Measurements from ENCODE around the gene STK17B.

STK17B gene

DNA sequence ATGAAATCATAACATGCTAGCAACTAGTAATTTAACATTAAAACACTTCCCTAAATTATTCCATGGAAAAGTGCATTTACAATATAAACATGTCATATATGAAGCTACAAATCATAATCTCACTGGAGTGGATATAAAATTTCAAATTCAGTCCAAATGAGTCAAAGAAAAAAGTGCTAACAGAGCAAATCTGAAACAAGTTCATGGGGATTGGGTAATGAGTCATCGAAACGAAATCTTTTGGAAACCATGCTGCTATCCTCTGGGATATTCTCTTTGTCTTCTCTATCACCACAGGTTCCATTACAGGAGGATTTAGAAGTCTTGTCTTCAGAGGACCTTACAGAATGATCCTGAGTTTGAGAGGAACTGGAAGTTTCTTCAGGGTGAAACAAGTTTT is 34.1 kb downstream of the STK17B start:
- TF ChIP-seq, protein P1, sequence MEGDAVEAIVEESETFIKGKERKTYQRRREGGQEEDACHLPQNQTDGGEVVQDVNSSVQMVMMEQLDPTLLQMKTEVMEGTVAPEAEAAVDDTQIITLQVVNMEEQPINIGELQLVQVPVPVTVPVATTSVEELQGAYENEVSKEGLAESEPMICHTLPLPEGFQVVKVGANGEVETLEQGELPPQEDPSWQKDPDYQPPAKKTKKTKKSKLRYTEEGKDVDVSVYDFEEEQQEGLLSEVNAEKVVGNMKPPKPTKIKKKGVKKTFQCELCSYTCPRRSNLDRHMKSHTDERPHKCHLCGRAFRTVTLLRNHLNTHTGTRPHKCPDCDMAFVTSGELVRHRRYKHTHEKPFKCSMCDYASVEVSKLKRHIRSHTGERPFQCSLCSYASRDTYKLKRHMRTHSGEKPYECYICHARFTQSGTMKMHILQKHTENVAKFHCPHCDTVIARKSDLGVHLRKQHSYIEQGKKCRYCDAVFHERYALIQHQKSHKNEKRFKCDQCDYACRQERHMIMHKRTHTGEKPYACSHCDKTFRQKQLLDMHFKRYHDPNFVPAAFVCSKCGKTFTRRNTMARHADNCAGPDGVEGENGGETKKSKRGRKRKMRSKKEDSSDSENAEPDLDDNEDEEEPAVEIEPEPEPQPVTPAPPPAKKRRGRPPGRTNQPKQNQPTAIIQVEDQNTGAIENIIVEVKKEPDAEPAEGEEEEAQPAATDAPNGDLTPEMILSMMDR (IDR thresholded peaks at IDR 0.05; ENCODE audit: poor library complexity, severe bottlenecking) = no peak
- Histone ChIP-seq H3K36me3 (ENCODE audit: low read depth) (peaks cover 78% of the 10 kb centered on the region), H3K4me3 (ENCODE audit: severe bottlenecking) (no peak overlapping the region), H3K4me1 (ENCODE audit: insufficient read depth, poor library complexity, severe bottlenecking) (no peaks in the 10 kb centered on the region), H3K9me3 (ENCODE audit: severe bottlenecking) (no peaks in the 10 kb centered on the region), H3K27ac (ENCODE audit: poor library complexity, severe bottlenecking) (no peak overlapping the region), H3K27me3 (ENCODE audit: insufficient read depth, poor library complexity, severe bottlenecking) (no peaks in the 10 kb centered on the region)
- DNase-seq (ENCODE audit: low spot score) (no peak), ATAC-seq (ENCODE audit: low read depth) (no peak)

DNA sequence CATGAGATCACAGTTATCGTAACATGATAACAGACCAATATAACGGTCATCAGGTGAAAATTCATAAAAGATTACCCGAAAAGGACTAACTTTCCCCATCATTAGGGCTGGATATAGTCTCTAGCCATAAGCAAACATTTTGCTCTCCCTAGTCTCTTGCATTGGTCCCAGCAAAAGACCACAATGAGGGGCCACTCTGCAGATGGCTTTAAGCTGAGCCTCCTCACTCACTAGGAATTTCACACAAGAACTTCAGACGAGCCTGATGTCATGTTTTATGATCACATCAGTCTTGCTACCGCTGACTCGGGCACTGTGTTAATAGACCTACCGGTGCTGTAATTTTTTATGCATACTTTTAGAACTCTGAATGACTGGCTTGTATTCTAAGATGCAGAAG is 35.2 kb downstream of the STK17B start:
- DNase-seq (ENCODE audit: low spot score) (no peak), ATAC-seq (ENCODE audit: low read depth) (no peak)
- H3K27me3 ChIP-seq (ENCODE audit: insufficient read depth, poor library complexity, severe bottlenecking) = no peaks in the 10 kb centered on the region
- H3K27ac ChIP-seq (ENCODE audit: poor library complexity, severe bottlenecking) = no peak overlapping the region
- no peak overlapping the region for H3K4me3 ChIP-seq (ENCODE audit: severe bottlenecking)
- no peaks in the 10 kb centered on the region for H3K4me1 ChIP-seq (ENCODE audit: insufficient read depth, poor library complexity, severe bottlenecking)
- peaks cover 3% of the 10 kb centered on the region for H3K9me3 ChIP-seq (ENCODE audit: severe bottlenecking)
- TF ChIP-seq, protein P1 (IDR thresholded peaks at IDR 0.05; ENCODE audit: poor library complexity, severe bottlenecking) = no peak
- peaks cover 67% of the 10 kb centered on the region for H3K36me3 ChIP-seq (ENCODE audit: low read depth)

DNA sequence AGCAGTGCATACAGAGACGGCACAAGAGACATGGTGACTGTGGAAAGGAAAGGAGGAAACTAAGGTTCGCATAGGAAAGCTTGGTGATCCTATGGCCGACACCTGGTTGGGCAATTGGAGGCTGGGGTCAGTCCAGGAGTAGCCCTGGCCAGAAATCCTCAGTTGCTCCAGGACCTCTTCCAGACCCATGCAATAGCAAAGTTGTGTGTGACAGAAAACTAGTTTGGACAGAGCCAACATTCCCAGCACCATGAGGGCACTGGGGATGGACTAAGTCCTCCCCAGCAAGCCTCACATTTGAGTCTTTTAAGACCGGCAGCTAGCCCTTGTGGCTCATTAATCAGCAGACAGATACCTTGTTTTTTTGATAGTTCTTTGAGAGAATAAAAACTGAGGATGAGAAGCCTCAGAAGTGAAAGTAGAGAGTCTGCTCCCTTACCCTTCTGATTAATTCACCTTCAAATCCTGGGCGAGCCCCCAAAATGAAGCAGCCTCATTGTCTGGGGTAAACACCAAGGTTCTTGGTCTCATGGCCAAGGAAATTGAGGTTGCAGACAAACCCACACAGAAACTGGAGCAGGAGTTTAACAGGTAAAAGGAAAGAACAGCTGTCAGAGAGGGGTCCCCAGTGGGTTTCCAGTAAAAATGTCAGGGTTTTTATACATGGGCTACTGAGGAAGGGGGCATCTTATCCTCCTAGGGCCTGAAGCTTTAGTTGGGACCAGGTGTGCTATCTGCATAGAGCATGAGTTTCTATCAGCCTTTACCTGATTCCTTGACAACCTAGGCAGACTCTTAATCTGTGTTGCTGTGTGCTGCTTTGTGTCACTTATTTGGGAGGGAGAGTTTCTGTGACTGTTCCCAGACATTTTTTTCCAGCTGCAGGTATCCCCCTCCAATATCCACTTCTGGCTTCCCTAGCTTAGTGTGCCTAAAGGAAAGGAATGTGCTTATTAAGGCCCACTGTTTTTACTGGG is 39.1 kb downstream of the STK17B start:
- no peaks in the 10 kb centered on the region for H3K27me3 ChIP-seq (ENCODE audit: insufficient read depth, poor library complexity, severe bottlenecking)
- H3K9me3 ChIP-seq (ENCODE audit: severe bottlenecking) = peaks cover 14% of the 10 kb centered on the region
- ATAC-seq (ENCODE audit: low read depth) (no peak), DNase-seq (ENCODE audit: low spot score) (no peak)
- H3K4me3 ChIP-seq (ENCODE audit: severe bottlenecking) = no peak overlapping the region
- no peaks in the 10 kb centered on the region for H3K4me1 ChIP-seq (ENCODE audit: insufficient read depth, poor library complexity, severe bottlenecking)
- H3K27ac ChIP-seq (ENCODE audit: poor library complexity, severe bottlenecking) = no peak overlapping the region
- H3K36me3 ChIP-seq (ENCODE audit: low read depth) = peaks cover 28% of the 10 kb centered on the region
- TF ChIP-seq, protein P1 (IDR thresholded peaks at IDR 0.05; ENCODE audit: poor library complexity, severe bottlenecking) = no peak

DNA sequence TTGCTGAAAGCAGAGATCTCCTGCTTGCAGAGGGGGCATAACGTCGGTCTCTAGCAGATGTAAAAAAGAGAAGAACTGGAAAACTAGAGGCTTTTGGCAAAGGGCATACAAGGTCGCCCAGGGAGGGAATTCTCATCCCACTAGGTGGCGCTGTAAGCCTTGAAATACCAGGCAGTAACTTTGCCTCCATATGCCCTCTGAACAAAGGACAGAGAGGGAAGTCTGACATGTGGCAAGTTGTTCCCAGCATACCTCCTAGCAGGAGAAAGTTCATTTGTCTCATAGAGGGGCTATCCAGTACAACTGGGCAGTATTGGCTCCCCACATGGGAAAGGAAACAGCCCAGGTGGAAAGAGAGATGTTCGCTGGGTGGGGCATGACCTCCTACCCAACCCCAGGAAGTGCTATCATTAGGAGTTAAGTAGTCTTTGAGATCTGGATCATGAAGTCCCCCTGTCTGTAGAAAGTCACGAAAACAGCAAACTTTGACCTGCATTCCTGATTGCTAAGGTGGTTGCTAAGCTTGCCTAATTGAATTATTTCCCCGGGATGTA is 39.9 kb downstream of the STK17B start:
- DNase-seq (ENCODE audit: low spot score) (no peak), ATAC-seq (ENCODE audit: low read depth) (no peak)
- TF ChIP-seq, protein P1 (IDR thresholded peaks at IDR 0.05; ENCODE audit: poor library complexity, severe bottlenecking) = no peak
- H3K4me3 ChIP-seq (ENCODE audit: severe bottlenecking) = no peak overlapping the region
- no peaks in the 10 kb centered on the region for H3K4me1 ChIP-seq (ENCODE audit: insufficient read depth, poor library complexity, severe bottlenecking)
- H3K27me3 ChIP-seq (ENCODE audit: insufficient read depth, poor library complexity, severe bottlenecking) = no peaks in the 10 kb centered on the region
- H3K36me3 ChIP-seq (ENCODE audit: low read depth) = peaks cover 20% of the 10 kb centered on the region
- H3K9me3 ChIP-seq (ENCODE audit: severe bottlenecking) = peaks cover 14% of the 10 kb centered on the region
- H3K27ac ChIP-seq (ENCODE audit: poor library complexity, severe bottlenecking) = no peak overlapping the region

Measured in RWPE2 (cell line).